ENCODE measurements around the gene CHRM1. TPM values are rescaled to one million over a fixed set of nuclear protein-coding genes. Genes with fewer than 3 reads are reported as not detected.
"Not testable (repeated sequence)": the region's sequence is repeated elsewhere in the genome, so short reads cannot be mapped to it uniquely, and the experiment has no call there.

CHRM1 gene
- polyA plus RNA-seq, 3 donors: not detected

- H3K4me3 Mint-ChIP-seq: no peak overlapping the region
- Histone ChIP-seq H2AFZ (ENCODE audit: insufficient read depth, low read depth, low read length, poor library complexity, severe bottlenecking) (no peak overlapping the region), H3K79me2 (ENCODE audit: insufficient read depth, low read length) (peaks cover 35% of the 10 kb centered on the region), H3K36me3 (replicated peaks in 1 of 2; ENCODE audit: control insufficient read depth in 1 of 2, insufficient read depth in 2 of 2, low read length in 2 of 2) (no peaks in the 10 kb centered on the region), H3K4me2 (replicated peaks; ENCODE audit: extremely low read depth, low read length, poor library complexity, severe bottlenecking) (no peak overlapping the region), H3K9me3 (replicated peaks in 1 of 2; ENCODE audit: control insufficient read depth in 1 of 2, insufficient read depth in 1 of 2, low read length in 2 of 2) (no peaks in the 10 kb centered on the region), H4K20me1 (ENCODE audit: insufficient read depth, low read length) (no peaks in the 10 kb centered on the region), H3K4me3 (replicated peaks in 1 of 3; ENCODE audit: low read depth in 2 of 3, low read length in 3 of 3) (no peak overlapping the region), H3K27ac (ENCODE audit: low read depth in 1 of 2, low read length in 2 of 2) (no peak overlapping the region), H3K27me3 (ENCODE audit: control insufficient read depth in 2 of 2, insufficient read depth in 2 of 2, low read length in 2 of 2) (no peaks in the 10 kb centered on the region), H3K4me1 (ENCODE audit: control insufficient read depth in 1 of 2, insufficient read depth in 2 of 2, low read length in 2 of 2) (peaks cover 14 to 19% of the 10 kb centered on the region in 2 donors), H3K9ac (ENCODE audit: insufficient read depth, low read length, poor library complexity, severe bottlenecking) (no peak overlapping the region)
- no peaks in the 10 kb centered on the region for H3K36me3 Mint-ChIP-seq
- no peaks in the 10 kb centered on the region for H3K9me3 Mint-ChIP-seq
- peak overlapping the region in 2 of 7 donors; percentile 37 to 61 for H3K27ac Mint-ChIP-seq
- TF ChIP-seq CTCF (IDR thresholded peaks at IDR 0.05): no peak
- 93% methylated on average over 3 of the region's 5 CpGs for WGBS (ENCODE audit: insufficient coverage)
- peaks cover 25% of the 10 kb centered on the region for H3K4me1 Mint-ChIP-seq
- no peak for DNase-seq
- H3K27me3 Mint-ChIP-seq (ENCODE audit: low read depth in 3 of 3): no peaks in the 10 kb centered on the region
- intact Hi-C loops (cut with micrococcal nuclease): loop anchor here (5.0 to 10.0 kb wide), 2 partner anchors 74 to 266 kb away; partner anchors contain the start of genes TMEM179B (in 1 of the 2) and TUT1 (in 1 of the 2)
Observed at GRCh38 chr11:62860835-62861563, 60.2 kb downstream of the CHRM1 start.

GRCh38 chr11:62859281-62859703 is 61.9 kb downstream of the CHRM1 start:
- Histone ChIP-seq H4K20me1 (ENCODE audit: insufficient read depth, low read length) (peaks cover 10% of the 10 kb centered on the region), H3K4me1 (ENCODE audit: control insufficient read depth in 1 of 2, insufficient read depth in 2 of 2, low read length in 2 of 2) (peaks cover 24 to 30% of the 10 kb centered on the region in 2 donors), H3K79me2 (ENCODE audit: insufficient read depth, low read length) (peaks cover 51% of the 10 kb centered on the region)
- not testable (repeated sequence) for H3K4me3 Mint-ChIP-seq; H3K4me3 ChIP-seq (replicated peaks in 1 of 3; ENCODE audit: low read depth in 2 of 3, low read length in 3 of 3); H2AFZ ChIP-seq (ENCODE audit: insufficient read depth, low read depth, low read length, poor library complexity, severe bottlenecking); DNase-seq; H3K36me3 Mint-ChIP-seq; H3K9me3 Mint-ChIP-seq; H3K36me3 ChIP-seq (replicated peaks in 1 of 2; ENCODE audit: control insufficient read depth in 1 of 2, insufficient read depth in 2 of 2, low read length in 2 of 2); H3K9ac ChIP-seq (ENCODE audit: insufficient read depth, low read length, poor library complexity, severe bottlenecking); H3K27me3 Mint-ChIP-seq (ENCODE audit: low read depth in 3 of 3); H3K27me3 ChIP-seq (ENCODE audit: control insufficient read depth in 2 of 2, insufficient read depth in 2 of 2, low read length in 2 of 2); H3K4me2 ChIP-seq (replicated peaks; ENCODE audit: extremely low read depth, low read length, poor library complexity, severe bottlenecking); H3K9me3 ChIP-seq (replicated peaks in 1 of 2; ENCODE audit: control insufficient read depth in 1 of 2, insufficient read depth in 1 of 2, low read length in 2 of 2); H3K27ac ChIP-seq (ENCODE audit: low read depth in 1 of 2, low read length in 2 of 2)
- Mint-ChIP-seq H3K4me1 (peaks cover 36% of the 10 kb centered on the region), H3K27ac (peak overlapping the region in 1 of 7 donors; percentile 27)
- no CpG with 5 or more reads among the region's 8 CpGs for WGBS (ENCODE audit: insufficient coverage)
- intact Hi-C loops (cut with micrococcal nuclease): loop anchor here in 1 of 2 donors (10.0 kb wide), 1 partner anchor 244 kb away; the partner anchor contains the start of genes EML3 and ROM1

Small RNA genes lying within 50 kb of the gene (small RNA-seq; reads per million reads assigned to genes)
- gene RN7SL259P (ENCODE audit: insufficient read length, low read depth): not detected

Other genes starting within 250 kb of the CHRM1 start
- 1 to 10 TPM; 3.3 to 7.9 (median 7.2) TPM for gene UQCC3, start 249.7 kb downstream of the CHRM1 start, polyA plus RNA-seq
- gene LBHD1, start 249.1 kb downstream of the CHRM1 start, polyA plus RNA-seq: 1 to 10 TPM; 1.9 to 9.1 (median 2.9) TPM
- 100 to 1,000 TPM in 2 of 3 donors, 10 to 100 TPM in 1; 93.9 to 147 (median 106) TPM for gene UBXN1, start 242.3 kb downstream of the CHRM1 start, polyA plus RNA-seq
- not detected for gene LRRN4CL, start 231.8 kb downstream of the CHRM1 start, polyA plus RNA-seq
- gene BSCL2, start 213.9 kb downstream of the CHRM1 start, polyA plus RNA-seq: 10 to 100 TPM; 43.5 to 65.7 (median 63.3) TPM
- gene GNG3, start 213.7 kb downstream of the CHRM1 start, polyA plus RNA-seq: under 1 TPM in 1 of 3 donors, not detected in 2; 0.23 TPM
- gene HNRNPUL2, start 193.9 kb downstream of the CHRM1 start, polyA plus RNA-seq: 10 to 100 TPM in 1 of 3 donors, under 1 TPM in 2; 0.33 to 13.8 (median 0.88) TPM
- 10 to 100 TPM; 17.9 to 21.6 (median 20.4) TPM for gene TTC9C, start 192.9 kb downstream of the CHRM1 start, polyA plus RNA-seq
- 1 to 10 TPM; 1.7 to 4.5 (median 2.0) TPM for gene ZBTB3, start 167.2 kb downstream of the CHRM1 start, polyA plus RNA-seq
- 100 to 1,000 TPM; 162 to 243 (median 231) TPM for gene POLR2G, start 159.8 kb downstream of the CHRM1 start, polyA plus RNA-seq
- 10 to 100 TPM in 1 of 3 donors, 1 to 10 TPM in 2; 5.1 to 35.5 (median 5.3) TPM for gene TAF6L, start 150.0 kb downstream of the CHRM1 start, polyA plus RNA-seq
- 100 to 1,000 TPM in 2 of 3 donors, 10 to 100 TPM in 1; 95.8 to 236 (median 220) TPM for gene TMEM179B, start 134.0 kb downstream of the CHRM1 start, polyA plus RNA-seq
- gene TMEM223, start 129.4 kb downstream of the CHRM1 start, polyA plus RNA-seq: 10 to 100 TPM in 2 of 3 donors, 1 to 10 TPM in 1; 5.7 to 20.4 (median 19.6) TPM
- gene NXF1, start 115.9 kb downstream of the CHRM1 start, polyA plus RNA-seq: 100 to 1,000 TPM in 1 of 3 donors, 10 to 100 TPM in 2; 50.1 to 748 (median 70.6) TPM
- 10 to 100 TPM; 36.4 to 39.6 (median 38.5) TPM for gene STX5, start 89.3 kb downstream of the CHRM1 start, polyA plus RNA-seq
- under 1 TPM in 1 of 3 donors, not detected in 2; 0.74 TPM for gene TEX54, start 88.5 kb downstream of the CHRM1 start, polyA plus RNA-seq
- 10 to 100 TPM; 14.2 to 52.5 (median 18.4) TPM for gene WDR74, start 81.8 kb downstream of the CHRM1 start, polyA plus RNA-seq
- 100 to 1,000 TPM; 156 to 231 (median 189) TPM for gene SLC3A2, start 40.5 kb downstream of the CHRM1 start, polyA plus RNA-seq
- not detected for gene SLC22A6, start 63.6 kb upstream of the CHRM1 start, polyA plus RNA-seq
- not detected for gene SLC22A8, start 94.5 kb upstream of the CHRM1 start, polyA plus RNA-seq
- not detected for gene SLC22A24, start 222.9 kb upstream of the CHRM1 start, polyA plus RNA-seq

All from CD14-positive monocyte (primary cell).